Testis (tissue), 3 donors: ENCODE measurements around the gene PARP1. TPM values are rescaled to one million over a fixed set of nuclear protein-coding genes. Genes with fewer than 3 reads are reported as not detected.

Experiments used
- DNase-seq: peaks from one replicate; pipeline ENCODE4 v3.0.0-alpha.2; 2019
- H3K27ac ChIP-seq, 2 donors: fragments of 200-600 bp; sonication (generic); one replicate each; pipeline ENCODE4 v1.5.1; 2019
- H3K27me3 ChIP-seq: fragments of 200-600 bp; sonication (generic); one replicate; pipeline ENCODE4 v1.5.1; 2019
- H3K36me3 ChIP-seq: fragments of 200-600 bp; sonication (generic); one replicate; pipeline ENCODE4 v1.5.1; 2017; ENCODE audit warnings: low read depth; ENCODE audit errors: missing control alignments
- H3K4me1 ChIP-seq: fragments of 200-600 bp; sonication (generic); one replicate; pipeline ENCODE4 v1.5.1; 2019
- H3K4me3 ChIP-seq, 2 donors: fragments of 200-600 bp; sonication (generic); one replicate each; pipeline ENCODE4 v1.5.1; 2017 to 2019
- H3K9me3 ChIP-seq: fragments of 200-600 bp; sonication (generic); one replicate; pipeline ENCODE4 v1.5.1; 2017
- POLR2A ChIP-seq: fragments of 450-650 bp; IDR thresholded peaks from one replicate; pipeline ENCODE4 v1.6.1; 2017; ENCODE audit warnings: antibody characterized with exemption, mild to moderate bottlenecking, moderate library complexity
- WGBS, 2 donors: methylation state at CpG; one replicate each; pipeline ENCODE4 v1.1.5; 2018; 5-methylcytosine and 5-hydroxymethylcytosine counted together
- intact Hi-C: fragments of 100-400 bp; cut with DNase I; formaldehyde crosslinking; loops from one replicate; pipeline ENCODE4 v1.15.1; 2023; ENCODE audit warnings: low total_unique reads
- polyA plus RNA-seq: library from polyadenylated mRNA; stranded (reverse); fragments of 350-450 nt; fragmentation: Illumina TruSeq; extraction: RNeasy Lipid Tissue Mini Kit (QIAGEN cat#74804); gene quantifications from one replicate; pipeline ENCODE4 v1.2.3, GENCODE V29; 2014; ENCODE audit warnings: low read depth, low replicate concordance; ENCODE audit not compliant: insufficient read depth
- total RNA-seq, 2 donors: library from RNA; depleted of rRNA; stranded (reverse); fragments of >200 nt; gene quantifications; one replicate each; pipeline ENCODE4 v1.2.3, GENCODE V29; 2016
- TF ChIP-seq, protein P1 (sequence below), 3 experiments: fragments of 450-650 bp in 2 of 3; fragments of 200-600 bp in 1 of 3; sonication (generic) in 1 of 3; IDR thresholded peaks; one replicate each; pipeline ENCODE4 v1.5.1; 2016 to 2019; ENCODE audit warnings: antibody characterized with exemption in 3 of 3, mild to moderate bottlenecking in 2 of 3, moderate library complexity in 1 of 3

Gene PARP1
- total and polyA plus RNA-seq, 3 donors from 2014 or later: 109 to 224 (median 199) TPM

DNA sequence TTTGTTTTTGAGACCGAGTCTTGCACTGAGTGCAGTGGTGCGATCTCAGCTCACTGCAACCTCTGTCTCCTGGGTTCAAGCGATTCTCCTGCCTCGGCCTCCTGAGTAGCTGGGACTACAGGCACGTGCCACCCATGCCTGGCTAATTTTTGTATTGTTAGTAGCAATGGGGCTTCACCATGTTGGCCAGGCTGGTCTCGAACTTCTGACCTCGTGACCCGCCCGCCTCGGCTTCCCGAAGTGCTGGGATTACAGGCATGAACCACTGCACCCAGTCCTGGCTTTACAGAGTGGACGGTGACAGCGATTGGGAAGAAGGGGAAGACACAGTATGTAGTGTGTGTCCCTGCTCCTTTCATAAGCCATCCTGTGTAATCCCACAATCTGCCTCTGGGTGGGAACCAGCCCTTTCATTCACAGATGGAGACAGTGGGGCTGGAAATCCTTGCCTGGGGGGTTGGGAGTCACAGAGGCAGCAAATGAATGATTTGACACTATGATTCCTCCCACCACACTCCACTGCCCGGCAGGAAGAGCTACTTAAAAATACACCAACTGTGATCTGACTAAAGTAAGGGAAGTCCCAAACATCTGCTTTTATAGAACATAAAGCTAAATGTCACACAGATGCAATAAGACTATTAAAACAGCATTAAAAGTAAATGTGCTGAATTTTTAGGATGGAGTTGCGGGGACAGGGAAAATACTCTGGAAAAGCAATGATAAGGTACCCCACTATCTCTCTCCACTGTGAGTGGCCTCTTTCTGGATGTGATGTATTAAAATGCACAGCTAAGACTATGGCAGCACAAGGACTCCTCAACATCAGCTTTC is 4.5 kb downstream of the PARP1 start:
- Histone ChIP-seq H3K4me3 (no peak overlapping the region), H3K27me3 (no peaks in the 10 kb centered on the region), H3K27ac (no peak overlapping the region), H3K9me3 (no peaks in the 10 kb centered on the region), H3K4me1 (peaks cover 23% of the 10 kb centered on the region), H3K36me3 (no peaks in the 10 kb centered on the region)
- intact Hi-C loops: no loop called here
- DNase-seq: no peak
- 79 to 82% methylated on average over 6 to 15 of the region's 15 CpGs for WGBS, 2 donors
- TF ChIP-seq, protein P1, sequence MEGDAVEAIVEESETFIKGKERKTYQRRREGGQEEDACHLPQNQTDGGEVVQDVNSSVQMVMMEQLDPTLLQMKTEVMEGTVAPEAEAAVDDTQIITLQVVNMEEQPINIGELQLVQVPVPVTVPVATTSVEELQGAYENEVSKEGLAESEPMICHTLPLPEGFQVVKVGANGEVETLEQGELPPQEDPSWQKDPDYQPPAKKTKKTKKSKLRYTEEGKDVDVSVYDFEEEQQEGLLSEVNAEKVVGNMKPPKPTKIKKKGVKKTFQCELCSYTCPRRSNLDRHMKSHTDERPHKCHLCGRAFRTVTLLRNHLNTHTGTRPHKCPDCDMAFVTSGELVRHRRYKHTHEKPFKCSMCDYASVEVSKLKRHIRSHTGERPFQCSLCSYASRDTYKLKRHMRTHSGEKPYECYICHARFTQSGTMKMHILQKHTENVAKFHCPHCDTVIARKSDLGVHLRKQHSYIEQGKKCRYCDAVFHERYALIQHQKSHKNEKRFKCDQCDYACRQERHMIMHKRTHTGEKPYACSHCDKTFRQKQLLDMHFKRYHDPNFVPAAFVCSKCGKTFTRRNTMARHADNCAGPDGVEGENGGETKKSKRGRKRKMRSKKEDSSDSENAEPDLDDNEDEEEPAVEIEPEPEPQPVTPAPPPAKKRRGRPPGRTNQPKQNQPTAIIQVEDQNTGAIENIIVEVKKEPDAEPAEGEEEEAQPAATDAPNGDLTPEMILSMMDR (IDR thresholded peaks at IDR 0.05): no peak
- TF ChIP-seq POLR2A: no peak

DNA sequence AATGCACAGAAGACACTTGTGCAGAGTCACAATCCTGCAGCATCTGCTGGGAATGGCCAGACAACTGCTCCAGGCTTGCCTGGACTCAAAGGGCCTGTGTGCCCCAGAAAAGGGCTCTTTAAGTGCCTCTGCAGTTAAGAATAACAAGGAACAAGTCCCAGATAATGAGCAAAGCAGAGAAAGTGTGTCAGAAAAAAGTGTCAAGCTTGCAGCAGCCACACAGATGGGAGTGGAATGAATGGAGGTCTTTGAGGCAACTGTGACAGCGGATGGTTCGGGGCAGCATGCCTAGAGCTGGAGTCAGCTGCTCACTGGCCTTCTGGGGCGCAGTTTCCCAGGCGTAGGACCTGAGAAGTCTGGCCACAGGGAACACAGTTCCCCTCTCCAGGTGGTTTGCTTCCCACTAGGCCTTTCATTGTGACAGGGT is 5.1 kb downstream of the PARP1 start:
- TF ChIP-seq, protein P1 (IDR thresholded peaks at IDR 0.05): no peak
- TF ChIP-seq POLR2A: no peak
- Histone ChIP-seq H3K4me3 (no peak overlapping the region), H3K4me1 (peaks cover 23% of the 10 kb centered on the region), H3K27ac (no peak overlapping the region), H3K36me3 (no peaks in the 10 kb centered on the region), H3K9me3 (no peaks in the 10 kb centered on the region), H3K27me3 (no peaks in the 10 kb centered on the region)
- WGBS, 2 donors: 74 to 88% methylated on average over 4 of the region's 4 CpGs
- no peak for DNase-seq
- intact Hi-C loops: no loop called here

DNA sequence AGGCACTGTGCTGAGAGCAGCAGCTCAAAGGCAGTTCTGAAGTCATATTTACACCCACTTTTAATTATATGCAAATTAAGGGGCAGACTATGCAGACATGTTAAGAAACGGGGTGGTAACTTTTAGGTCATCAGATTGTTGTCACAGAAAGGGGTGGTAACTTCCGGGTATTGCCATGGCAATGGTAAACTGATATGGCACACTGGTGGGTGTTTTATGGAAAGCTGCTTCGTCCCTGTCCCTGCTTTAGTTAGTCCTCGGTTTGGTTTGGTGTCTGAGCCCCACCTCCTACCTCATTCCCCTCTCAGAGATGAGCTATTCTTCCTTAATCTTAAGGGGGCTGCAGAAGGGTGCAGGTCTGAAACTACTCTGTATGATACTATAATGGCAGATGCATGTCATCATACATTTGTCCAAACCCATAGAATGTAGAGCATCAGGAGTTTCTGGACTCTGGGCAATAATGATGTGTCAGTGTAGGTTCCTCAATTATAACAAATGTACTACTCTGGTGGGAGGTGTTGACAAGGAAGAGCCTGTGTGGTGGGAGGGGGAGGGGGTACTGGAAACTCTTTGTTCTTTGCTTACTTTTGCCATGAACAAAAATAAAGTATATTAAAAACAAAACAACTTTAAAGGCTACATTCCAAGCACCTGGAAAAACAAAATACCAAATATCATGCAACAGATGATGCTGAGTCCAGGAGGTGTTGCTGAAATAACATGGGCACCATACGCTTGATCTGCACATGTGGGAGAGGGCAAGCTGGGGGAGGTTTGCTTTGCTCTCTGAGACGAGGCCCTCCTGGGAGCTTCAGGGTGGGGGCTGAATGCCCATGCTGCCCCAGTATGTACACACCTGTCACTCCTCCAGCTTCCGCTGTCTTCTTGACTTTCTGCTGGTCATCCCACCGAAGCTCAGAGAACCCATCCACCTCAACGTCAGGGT is 6.3 kb downstream of the PARP1 start:
- intact Hi-C loops: no loop called here
- no peaks in the 10 kb centered on the region for H3K9me3 ChIP-seq
- no peak for DNase-seq
- H3K4me1 ChIP-seq: peaks cover 18% of the 10 kb centered on the region
- no peak overlapping the region for H3K4me3 ChIP-seq
- no peak overlapping the region for H3K27ac ChIP-seq
- TF ChIP-seq POLR2A: no peak
- TF ChIP-seq, protein P1 (IDR thresholded peaks at IDR 0.05): no peak
- WGBS, 2 donors: 78% methylated on average over 9 of the region's 9 CpGs
- no peaks in the 10 kb centered on the region for H3K27me3 ChIP-seq
- no peaks in the 10 kb centered on the region for H3K36me3 ChIP-seq

DNA sequence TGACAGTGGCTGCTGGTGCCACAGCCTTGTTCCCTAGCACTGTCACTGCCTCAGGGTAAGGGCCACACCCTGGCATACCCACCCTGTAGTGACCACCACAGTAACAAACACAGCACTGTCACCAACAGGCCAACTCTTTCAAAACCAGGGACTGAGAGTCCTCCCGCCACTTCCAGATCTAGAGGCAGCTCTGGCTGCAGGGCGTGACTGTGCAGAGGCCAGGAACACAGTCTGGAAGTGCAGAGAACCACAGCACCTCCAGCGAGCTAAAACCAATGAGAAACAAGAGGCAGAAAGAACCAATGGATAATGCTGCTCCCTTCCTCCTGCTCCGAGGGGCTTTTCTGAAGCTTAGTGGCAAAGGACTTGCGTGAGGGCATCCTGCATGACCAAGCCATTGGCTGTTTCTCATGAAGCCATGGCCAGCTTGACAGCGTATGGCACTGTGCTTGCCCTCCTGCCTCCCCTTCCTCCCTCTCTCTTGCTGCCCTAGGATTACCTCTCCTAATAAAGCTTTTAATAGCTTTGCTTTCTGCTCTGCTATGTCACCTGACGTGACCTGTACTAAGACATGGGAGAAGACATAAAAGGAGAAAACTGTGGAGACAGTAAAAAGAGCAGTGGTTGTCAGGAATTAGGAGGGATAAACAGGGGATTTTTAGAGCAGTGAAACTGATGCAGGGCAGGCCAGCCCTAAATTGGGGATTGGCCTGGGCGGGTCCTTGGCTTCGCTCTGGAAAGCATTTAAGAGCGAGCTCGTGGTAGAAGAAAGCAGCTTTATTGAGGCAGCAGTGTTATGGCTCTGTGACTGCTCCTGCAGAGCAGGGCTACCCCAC is 7.2 kb downstream of the PARP1 start:
- no peak for TF ChIP-seq POLR2A
- TF ChIP-seq, protein P1 (IDR thresholded peaks at IDR 0.05): no peak
- Histone ChIP-seq H3K36me3 (no peaks in the 10 kb centered on the region), H3K27me3 (no peaks in the 10 kb centered on the region), H3K4me1 (peaks cover 12% of the 10 kb centered on the region), H3K9me3 (no peaks in the 10 kb centered on the region), H3K27ac (no peak overlapping the region), H3K4me3 (no peak overlapping the region)
- 88 to 91% methylated on average over 10 to 11 of the region's 11 CpGs for WGBS, 2 donors
- no peak for DNase-seq
- intact Hi-C loops: no loop called here
